NCI-H82 treated with DMSO at 0.1 percent for 48 hours (cell line): ENCODE measurements around the gene NPFF.

Experiments used
- DNase-seq: peaks from one replicate; lab custom pipeline; 2025; ENCODE audit not compliant: unreplicated experiment; lab: John Stamatoyannopoulos, UW

Gene NPFF

GRCh38 chr12:53479331-53479730, 28.0 kb downstream of the NPFF start:
- no peak for DNase-seq

- no peak for DNase-seq
Observed at GRCh38 chr12:53478865-53479264, 28.4 kb downstream of the NPFF start.

GRCh38 chr12:53476769-53477209, 30.5 kb downstream of the NPFF start:
- peak; percentile 41 for DNase-seq

DNA sequence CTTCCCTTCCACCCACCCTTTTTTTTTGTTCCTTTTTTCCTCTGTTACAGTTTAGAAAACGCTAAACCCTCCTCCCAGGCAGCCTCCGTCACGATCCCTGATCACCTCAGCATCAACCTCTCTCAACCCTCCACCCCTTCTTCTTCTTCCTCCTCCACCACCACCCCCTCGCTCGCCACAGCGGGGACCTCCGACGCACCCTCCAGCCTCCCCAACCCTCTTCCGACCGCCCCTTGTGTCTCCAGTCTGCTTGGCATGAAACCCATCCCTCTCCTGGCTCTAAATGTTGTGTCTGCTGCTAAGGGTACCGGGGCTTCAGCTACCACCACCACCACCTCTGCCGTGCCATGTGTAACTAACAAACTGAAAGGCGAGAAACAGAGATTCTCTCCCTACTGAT, 32.5 kb downstream of the NPFF start:
- no peak for DNase-seq

GRCh38 chr12:53474077-53474476, 33.2 kb downstream of the NPFF start:
- DNase-seq, result no peak

DNA sequence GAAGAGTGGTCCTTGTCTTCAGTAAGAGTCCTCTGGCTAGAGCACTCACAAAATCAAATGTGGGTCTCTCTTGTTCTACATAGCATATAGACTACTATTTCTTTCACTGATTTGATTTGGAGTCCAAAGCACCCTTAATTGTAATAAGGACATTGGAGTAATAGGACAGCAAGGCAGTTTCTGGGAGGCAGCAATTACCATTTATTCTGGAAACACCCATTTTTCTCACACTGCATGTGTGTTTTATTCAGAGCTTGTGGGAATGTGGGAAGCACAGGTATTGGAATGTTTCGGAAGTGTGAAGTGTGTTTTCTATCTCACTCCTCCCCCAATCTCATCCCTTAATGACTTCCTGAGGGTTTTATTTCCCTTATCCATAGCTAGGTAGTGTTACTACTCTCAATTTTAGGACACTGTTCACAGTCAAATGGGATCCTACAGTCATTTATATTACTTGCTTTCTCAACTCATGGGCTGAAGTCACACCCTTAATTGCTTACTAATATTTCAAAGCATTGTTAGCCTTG, 35.2 kb downstream of the NPFF start:
- no peak for DNase-seq

DNA sequence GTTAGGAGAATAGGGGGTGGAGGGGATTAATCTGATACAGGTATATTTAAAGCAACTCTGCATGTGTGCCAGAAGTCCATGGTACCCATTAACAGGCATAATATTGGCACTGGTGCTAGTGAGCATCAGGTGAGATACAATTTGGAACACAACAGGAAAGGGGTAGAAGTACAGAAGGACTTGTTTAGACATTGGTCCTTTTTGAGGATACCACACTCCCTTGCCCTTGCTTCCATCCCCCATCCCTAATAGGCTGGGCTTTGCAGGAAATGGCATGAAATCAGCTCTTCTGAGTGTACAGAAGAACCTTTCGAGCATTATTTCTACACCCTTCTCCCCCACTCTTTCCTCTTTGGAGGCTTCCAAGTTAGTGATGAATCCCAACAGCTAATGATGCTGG, 39.0 kb downstream of the NPFF start:
- DNase-seq, result no peak

DNA sequence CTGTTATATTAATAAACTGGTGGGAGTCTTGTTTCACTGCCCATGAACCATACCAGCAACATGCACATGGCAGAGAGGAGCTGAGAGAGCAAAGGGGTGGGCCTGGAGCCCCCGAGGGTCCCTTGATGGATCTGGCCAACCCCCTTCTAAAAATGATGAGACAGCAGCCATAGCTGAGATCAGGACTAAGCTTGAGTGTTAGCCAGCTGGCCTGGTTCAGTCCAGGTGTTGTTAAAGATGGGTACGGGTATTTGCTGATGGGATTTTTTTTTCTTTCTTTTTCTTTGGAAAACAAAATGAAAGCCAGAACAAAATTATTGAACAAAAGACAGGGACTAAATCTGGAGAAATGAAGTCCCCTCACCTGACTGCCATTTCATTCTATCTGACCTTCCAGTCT, 39.4 kb downstream of the NPFF start:
- DNase-seq, result no peak

DNA sequence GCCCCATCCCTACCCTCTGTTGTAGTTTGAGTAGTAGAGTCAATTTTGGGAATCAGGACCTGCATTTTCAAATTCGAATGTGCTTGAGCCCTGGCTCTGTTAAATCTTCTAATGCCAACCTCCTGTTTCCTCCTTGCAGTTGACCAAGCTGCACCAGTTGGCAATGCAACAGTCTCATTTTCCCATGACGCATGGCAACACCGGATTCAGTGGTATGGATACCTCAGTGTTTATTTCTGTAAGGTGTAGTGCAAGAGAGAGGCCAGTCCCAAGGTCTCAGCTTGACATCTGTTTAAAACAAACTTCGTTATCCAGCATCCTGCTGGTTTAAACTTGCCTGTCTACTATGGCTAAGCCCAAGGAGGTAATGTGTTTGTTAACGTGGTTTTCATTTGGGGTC, 40.2 kb downstream of the NPFF start:
- no peak for DNase-seq

GRCh38 chr12:53466640-53467039, 40.6 kb downstream of the NPFF start:
- DNase-seq, result no peak

- no peak for DNase-seq
Observed at GRCh38 chr12:53465679-53466078, 41.6 kb downstream of the NPFF start.

- no peak for DNase-seq
Observed at GRCh38 chr12:53464685-53465418, 42.4 kb downstream of the NPFF start.

DNA sequence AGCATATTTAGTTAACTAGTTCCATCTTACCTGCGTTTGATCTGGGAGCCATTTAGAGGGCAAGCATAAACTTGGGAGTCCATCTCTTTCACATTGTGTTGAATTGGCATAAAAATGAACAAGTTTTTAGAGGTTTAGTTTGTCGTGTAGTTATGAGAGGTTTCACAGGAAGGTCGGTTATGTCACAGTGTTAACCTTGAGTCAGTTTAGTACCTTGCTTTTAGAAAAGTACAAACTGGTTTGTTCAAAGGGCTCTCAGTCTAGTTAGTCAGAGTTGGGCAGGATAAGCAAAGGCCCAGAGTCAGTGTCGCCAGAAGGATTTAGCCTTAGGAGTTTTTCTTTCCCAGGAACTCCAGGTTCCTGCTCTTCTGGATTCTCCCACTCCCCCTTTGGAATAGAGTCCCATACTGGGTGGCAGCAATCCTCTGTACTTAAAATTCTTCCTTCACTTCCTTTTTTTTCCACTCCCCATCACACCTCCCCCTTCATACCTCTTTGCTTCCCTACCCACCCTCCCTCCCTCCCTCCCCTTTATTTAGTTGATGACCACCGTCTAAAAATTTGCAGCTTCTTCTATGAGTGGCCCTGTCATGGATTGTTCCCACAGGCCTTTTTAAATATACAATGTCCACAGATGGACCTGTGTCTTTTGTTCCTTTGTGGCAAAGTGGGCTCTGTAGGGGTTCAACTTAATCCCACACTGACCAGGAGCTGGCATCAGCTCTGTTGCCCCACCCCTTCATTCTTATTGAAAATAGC, 43.3 kb downstream of the NPFF start:
- no peak for DNase-seq

DNA sequence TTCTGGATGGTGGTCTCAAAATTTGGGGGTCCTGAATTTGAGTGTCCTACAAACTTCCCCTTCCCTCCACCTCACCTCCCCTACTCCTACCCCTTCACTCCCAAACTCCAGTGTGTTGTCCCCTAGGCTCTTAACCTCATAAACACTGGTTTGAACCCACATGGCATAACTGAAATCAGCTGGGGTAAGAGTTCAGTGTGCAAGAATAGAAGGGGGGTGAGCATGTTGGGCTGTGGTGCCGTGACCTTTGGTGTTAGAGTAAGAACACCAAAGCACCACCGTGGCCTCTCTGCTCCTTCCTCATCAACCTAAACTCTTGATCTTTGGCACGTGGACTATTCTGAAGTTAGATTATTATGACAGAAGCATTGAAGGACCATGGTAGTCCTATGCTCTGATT, 44.3 kb downstream of the NPFF start:
- DNase-seq, result no peak

DNA sequence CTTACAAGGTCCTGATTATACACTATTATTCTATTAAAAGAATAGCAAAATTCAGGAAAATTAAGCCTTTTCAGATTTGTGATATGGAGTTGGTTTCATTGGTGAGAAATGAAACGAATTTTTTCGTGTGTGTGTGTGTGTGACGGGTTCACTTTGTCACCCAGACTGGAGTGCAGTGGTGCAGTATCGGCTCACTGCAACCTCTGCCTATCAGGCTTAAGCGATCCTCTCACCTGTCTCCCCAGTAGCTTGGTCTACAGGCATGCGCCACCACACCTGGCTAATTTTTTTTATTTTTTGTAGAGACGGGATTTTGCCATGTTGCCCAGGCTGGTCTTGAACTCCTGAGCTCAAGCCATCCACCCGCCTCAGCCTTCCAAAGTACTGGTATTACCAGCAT, 45.7 kb downstream of the NPFF start:
- no peak for DNase-seq

DNA sequence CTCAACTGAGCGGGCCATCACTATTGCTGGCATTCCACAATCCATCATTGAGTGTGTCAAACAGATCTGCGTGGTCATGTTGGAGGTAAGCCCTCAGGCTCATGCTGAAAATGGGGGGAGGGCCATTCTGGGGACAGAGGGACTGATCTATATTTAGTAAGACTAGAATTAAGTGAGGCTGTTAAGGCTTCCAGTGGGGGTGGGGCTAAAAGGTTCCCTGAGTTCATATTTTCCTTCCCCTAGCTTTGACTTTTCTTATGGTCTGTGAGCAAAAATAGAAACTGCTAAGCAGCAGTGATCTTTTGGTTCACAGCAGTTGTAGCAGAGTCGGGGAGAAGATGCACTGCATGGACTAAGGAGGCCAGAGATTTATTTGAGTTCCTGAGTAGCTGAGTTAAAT, 46.2 kb downstream of the NPFF start:
- DNase-seq, result no peak

GRCh38 chr12:53459097-53459496, 48.2 kb downstream of the NPFF start:
- DNase-seq, result no peak
